Esophagus mucosa (tissue), 1 donor: ENCODE results near the gene HBA2. TPM values are rescaled to one million over a fixed set of nuclear protein-coding genes. Genes with fewer than 3 reads are reported as not detected.
"Not testable (repeated sequence)": the region's sequence is repeated elsewhere in the genome, so short reads cannot be mapped to it uniquely, and the experiment has no call there.

ENCODE experiments used
- ATAC-seq: fragments of 200-7000 bp; cut with Tn5 transposase; one replicate; pipeline ENCODE4 v1.9.1; 2020
- total RNA-seq: library from RNA; stranded (reverse); gene quantifications from one replicate; pipeline ENCODE4 v1.2.4, GENCODE V29; 2023
- donor health status: DM: yes; HTN: yes; CAD: no.

The HBA2 gene
- total RNA-seq, 1 donor from 2014 or later = 8.2 TPM

GRCh38 chr16:204046-204445 is 31.4 kb downstream of the HBA2 start:
- ATAC-seq = not testable (repeated sequence)

- not testable (repeated sequence) for ATAC-seq
Observed at GRCh38 chr16:209359-209758, 36.7 kb downstream of the HBA2 start.

- ATAC-seq = not testable (repeated sequence)
Observed at GRCh38 chr16:211631-212180, 39.0 kb downstream of the HBA2 start.

- ATAC-seq = no peak
Observed at GRCh38 chr16:212999-213398, 40.3 kb downstream of the HBA2 start.

- ATAC-seq = no peak
Observed at GRCh38 chr16:220021-220420, 47.3 kb downstream of the HBA2 start.

Other genes starting within 250 kb of the HBA2 start
- gene POLR3K, start 119.3 kb upstream of the HBA2 start, total RNA-seq = 9.5 TPM
- 18.8 TPM for gene SNRNP25, start 119.0 kb upstream of the HBA2 start, total RNA-seq
- 21.8 TPM for gene RHBDF1, start 100.2 kb upstream of the HBA2 start, total RNA-seq
- 46.5 TPM for gene MPG, start 94.7 kb upstream of the HBA2 start, total RNA-seq
- 20.5 TPM for gene NPRL3, start 34.2 kb upstream of the HBA2 start, total RNA-seq
- not detected for gene HBZ, start 20.2 kb upstream of the HBA2 start, total RNA-seq
- not detected for gene HBM, start 6.9 kb upstream of the HBA2 start, total RNA-seq
- gene HBA1, start 3.8 kb downstream of the HBA2 start, total RNA-seq = 7.9 TPM
- gene HBQ1, start 7.6 kb downstream of the HBA2 start, total RNA-seq = not detected
- gene LUC7L, start 56.6 kb downstream of the HBA2 start, total RNA-seq = 23.3 TPM
- gene FAM234A, start 61.9 kb downstream of the HBA2 start, total RNA-seq = 56.4 TPM
- 0.92 TPM for gene RGS11, start 103.1 kb downstream of the HBA2 start, total RNA-seq
- not detected for gene ARHGDIG, start 107.7 kb downstream of the HBA2 start, total RNA-seq
- gene PDIA2, start 110.3 kb downstream of the HBA2 start, total RNA-seq = not detected
- 15.3 TPM for gene AXIN1, start 179.8 kb downstream of the HBA2 start, total RNA-seq
- 50.8 TPM for gene MRPL28, start 197.7 kb downstream of the HBA2 start, total RNA-seq
- gene PGAP6, start 209.1 kb downstream of the HBA2 start, total RNA-seq = 14.5 TPM
- gene NME4, start 224.3 kb downstream of the HBA2 start, total RNA-seq = 25.3 TPM
- gene DECR2, start 229.0 kb downstream of the HBA2 start, total RNA-seq = 8.4 TPM